ENCODE measurements around the gene HSD17B14.

DNA sequence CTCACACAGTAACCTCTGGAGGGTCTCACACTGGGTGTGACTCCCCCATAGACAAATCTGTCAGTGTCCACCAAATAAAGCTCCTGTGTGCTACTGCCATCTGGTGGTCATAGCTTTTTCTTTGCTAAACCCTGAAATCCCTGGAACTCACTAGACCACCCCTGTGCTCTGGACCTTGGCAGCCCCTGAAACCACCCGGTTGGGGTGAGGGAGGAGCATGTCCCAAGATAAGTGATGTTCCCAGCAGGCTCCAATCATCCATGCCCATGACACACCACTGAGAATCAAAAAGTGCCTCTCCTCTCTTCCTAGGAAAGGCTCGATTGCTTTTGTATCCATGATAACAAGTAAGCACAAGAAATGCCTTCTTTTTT, 6.5 kb upstream of the HSD17B14 start:
- no peak for TF ChIP-seq TAF1 (IDR thresholded peaks at IDR 0.05; ENCODE audit: low read depth, low read length)
- no peak for TF ChIP-seq POLR2AphosphoS5 (IDR thresholded peaks at IDR 0.05; ENCODE audit: low read depth, low read length)
- no peak for TF ChIP-seq POLR2A (IDR thresholded peaks at IDR 0.05; ENCODE audit: low read depth, low read length)
- TF ChIP-seq POU2F2 (IDR thresholded peaks at IDR 0.05; ENCODE audit: low read depth, low read length) = no peak
- TF ChIP-seq SPI1 (IDR thresholded peaks at IDR 0.05; ENCODE audit: low read depth, low read length) = no peak
